Measurements from ENCODE around the gene IGF1R. TPM values are rescaled to one million over a fixed set of nuclear protein-coding genes. Genes with fewer than 3 reads are reported as not detected.

Gene IGF1R
- total RNA-seq, 5 donors from 2014 or later (not counting 1 experiment from before 2014, with no cell fraction given), result 40.3 to 97.2 (median 79.4) TPM

- H3K4me1 ChIP-seq (ENCODE audit: control insufficient read depth in 1 of 2, extremely low read depth in 1 of 2, insufficient read depth in 2 of 2, low read length in 2 of 2), result peaks cover 0 to 14% of the 10 kb centered on the region in 2 experiments
- DNase-seq, result no peak
- whole genome bisulfite sequencing (ENCODE audit: insufficient coverage), result 93% methylated on average over 10 of the region's 13 CpGs
- Mint-ChIP-seq H3K27me3 (no peaks in the 10 kb centered on the region), H3K4me3 (no peak overlapping the region), H3K36me3 (peaks cover 29% of the 10 kb centered on the region), H3K9me3 (no peaks in the 10 kb centered on the region), H3K4me1 (peaks cover 20 to 27% (median 23%) of the 10 kb centered on the region in 3 donors), H3K27ac (no peak overlapping the region)
- no peaks in the 10 kb centered on the region for H3K27me3 ChIP-seq (replicated peaks in 1 of 2; ENCODE audit: control insufficient read depth in 2 of 2, extremely low read depth in 1 of 2, insufficient read depth in 2 of 2, low read length in 1 of 2)
- no peak overlapping the region for H3K4me3 ChIP-seq (ENCODE audit: control insufficient read depth in 1 of 2, extremely low read depth in 1 of 2, low read length in 1 of 2)
- ChIA-PET POLR2A (no interaction called here), CTCF (no interaction called here)
- no peak for ATAC-seq (replicated peaks in 1 of 4)
- no peaks in the 10 kb centered on the region for H3K9me3 ChIP-seq
- H3K36me3 ChIP-seq (ENCODE audit: control insufficient read depth in 2 of 2, extremely low read depth in 1 of 2, insufficient read depth in 1 of 2, low read length in 1 of 2), result peaks cover 12 to 42% of the 10 kb centered on the region in 2 donors
- no peak overlapping the region for H3K27ac ChIP-seq (ENCODE audit: low read length)
These were observed 300.1 kb downstream of the IGF1R start for GRCh38 chr15:98948456-98948855.

- Histone ChIP-seq H3K36me3 (ENCODE audit: control insufficient read depth in 2 of 2, extremely low read depth in 1 of 2, insufficient read depth in 1 of 2, low read length in 1 of 2) (peaks cover 14 to 43% of the 10 kb centered on the region in 2 donors), H3K4me3 (ENCODE audit: control insufficient read depth in 1 of 2, extremely low read depth in 1 of 2, low read length in 1 of 2) (no peak overlapping the region), H3K9me3 (no peaks in the 10 kb centered on the region), H3K27ac (ENCODE audit: low read length) (no peak overlapping the region), H3K27me3 (replicated peaks in 1 of 2; ENCODE audit: control insufficient read depth in 2 of 2, extremely low read depth in 1 of 2, insufficient read depth in 2 of 2, low read length in 1 of 2) (peaks cover 0 to 2% of the 10 kb centered on the region in 2 experiments), H3K4me1 (ENCODE audit: control insufficient read depth in 1 of 2, extremely low read depth in 1 of 2, insufficient read depth in 2 of 2, low read length in 2 of 2) (peaks cover 0 to 19% of the 10 kb centered on the region in 2 experiments)
- Mint-ChIP-seq H3K27me3 (no peaks in the 10 kb centered on the region), H3K4me3 (no peak overlapping the region), H3K36me3 (peaks cover 29% of the 10 kb centered on the region), H3K9me3 (no peaks in the 10 kb centered on the region), H3K27ac (no peak overlapping the region), H3K4me1 (peaks cover 20 to 27% (median 23%) of the 10 kb centered on the region in 3 donors)
- CTCF ChIA-PET, result no interaction called here
- WGBS (ENCODE audit: insufficient coverage), result 82% methylated on average over 9 of the region's 11 CpGs
- no peak for DNase-seq
- no peak for ATAC-seq (replicated peaks in 1 of 4)
- POLR2A ChIA-PET, result interaction anchor here (0.6 to 0.7 kb wide), 2 partner anchors 63 to 302 kb away, joined by 4 to 6 read pairs; no protein-coding TSS in a partner anchor
These were observed 300.6 kb downstream of the IGF1R start for GRCh38 chr15:98948941-98949340.

GRCh38 chr15:98949624-98950023 is 301.3 kb downstream of the IGF1R start:
- peaks cover 14 to 38% of the 10 kb centered on the region in 2 donors for H3K36me3 ChIP-seq (ENCODE audit: control insufficient read depth in 2 of 2, extremely low read depth in 1 of 2, insufficient read depth in 1 of 2, low read length in 1 of 2)
- Mint-ChIP-seq H3K4me3 (no peak overlapping the region), H3K27me3 (no peaks in the 10 kb centered on the region), H3K27ac (no peak overlapping the region), H3K36me3 (peaks cover 29% of the 10 kb centered on the region), H3K9me3 (no peaks in the 10 kb centered on the region), H3K4me1 (peaks cover 20 to 27% (median 23%) of the 10 kb centered on the region in 3 donors)
- ChIA-PET POLR2A (interaction anchor here (0.6 to 0.7 kb wide), 2 partner anchors 63 to 303 kb away, joined by 4 to 6 read pairs; no protein-coding TSS in a partner anchor), CTCF (no interaction called here)
- no peaks in the 10 kb centered on the region for H3K9me3 ChIP-seq
- no peak for DNase-seq
- H3K4me3 ChIP-seq (ENCODE audit: control insufficient read depth in 1 of 2, extremely low read depth in 1 of 2, low read length in 1 of 2), result no peak overlapping the region
- no peak overlapping the region for H3K27ac ChIP-seq (ENCODE audit: low read length)
- 63% methylated on average over 3 of the region's 6 CpGs for WGBS (ENCODE audit: insufficient coverage)
- peaks cover 0 to 22% of the 10 kb centered on the region in 2 experiments for H3K4me1 ChIP-seq (ENCODE audit: control insufficient read depth in 1 of 2, extremely low read depth in 1 of 2, insufficient read depth in 2 of 2, low read length in 2 of 2)
- ATAC-seq (replicated peaks in 1 of 4), result no peak
- H3K27me3 ChIP-seq (replicated peaks in 1 of 2; ENCODE audit: control insufficient read depth in 2 of 2, extremely low read depth in 1 of 2, insufficient read depth in 2 of 2, low read length in 1 of 2), result peaks cover 0 to 2% of the 10 kb centered on the region in 2 experiments

GRCh38 chr15:98950248-98950647 is 301.9 kb downstream of the IGF1R start:
- Mint-ChIP-seq H3K9me3 (no peaks in the 10 kb centered on the region), H3K36me3 (peaks cover 28% of the 10 kb centered on the region)
- CTCF ChIA-PET, result no interaction called here

GRCh38 chr15:98951004-98951403 is 302.7 kb downstream of the IGF1R start:
- peaks cover 0 to 2% of the 10 kb centered on the region in 2 experiments for H3K27me3 ChIP-seq (replicated peaks in 1 of 2; ENCODE audit: control insufficient read depth in 2 of 2, extremely low read depth in 1 of 2, insufficient read depth in 2 of 2, low read length in 1 of 2)
- peaks cover 20 to 27% (median 23%) of the 10 kb centered on the region in 3 donors for H3K4me1 Mint-ChIP-seq
- ChIA-PET CTCF (no interaction called here), POLR2A (no interaction called here)
- DNase-seq (no peak), ATAC-seq (replicated peaks in 1 of 4) (no peak)
- no peaks in the 10 kb centered on the region for H3K9me3 Mint-ChIP-seq
- H3K27ac ChIP-seq (ENCODE audit: low read length), result no peak overlapping the region
- H3K27ac Mint-ChIP-seq, result no peak overlapping the region
- H3K36me3 ChIP-seq (ENCODE audit: control insufficient read depth in 2 of 2, extremely low read depth in 1 of 2, insufficient read depth in 1 of 2, low read length in 1 of 2), result peaks cover 12 to 29% of the 10 kb centered on the region in 2 donors
- WGBS (ENCODE audit: insufficient coverage), result 93% methylated on average over 7 of the region's 7 CpGs
- peaks cover 27% of the 10 kb centered on the region for H3K36me3 Mint-ChIP-seq
- H3K4me1 ChIP-seq (ENCODE audit: control insufficient read depth in 1 of 2, extremely low read depth in 1 of 2, insufficient read depth in 2 of 2, low read length in 2 of 2), result peaks cover 0 to 22% of the 10 kb centered on the region in 2 experiments
- H3K4me3 ChIP-seq (ENCODE audit: control insufficient read depth in 1 of 2, extremely low read depth in 1 of 2, low read length in 1 of 2), result no peak overlapping the region
- H3K9me3 ChIP-seq, result no peaks in the 10 kb centered on the region
- H3K27me3 Mint-ChIP-seq, result no peaks in the 10 kb centered on the region
- no peak overlapping the region for H3K4me3 Mint-ChIP-seq

More at GRCh38 chr15:98950248-98950647, 301.9 kb downstream of the IGF1R start:
- Mint-ChIP-seq H3K4me1 (peaks cover 20 to 27% (median 23%) of the 10 kb centered on the region in 3 donors), H3K27me3 (no peaks in the 10 kb centered on the region), H3K4me3 (no peak overlapping the region), H3K27ac (no peak overlapping the region)
- ATAC-seq (replicated peaks in 1 of 4), result no peak
- no peak for DNase-seq
- Histone ChIP-seq H3K4me1 (ENCODE audit: control insufficient read depth in 1 of 2, extremely low read depth in 1 of 2, insufficient read depth in 2 of 2, low read length in 2 of 2) (peaks cover 0 to 22% of the 10 kb centered on the region in 2 experiments), H3K36me3 (ENCODE audit: control insufficient read depth in 2 of 2, extremely low read depth in 1 of 2, insufficient read depth in 1 of 2, low read length in 1 of 2) (peaks cover 12 to 31% of the 10 kb centered on the region in 2 donors), H3K9me3 (no peaks in the 10 kb centered on the region), H3K27me3 (replicated peaks in 1 of 2; ENCODE audit: control insufficient read depth in 2 of 2, extremely low read depth in 1 of 2, insufficient read depth in 2 of 2, low read length in 1 of 2) (peaks cover 0 to 2% of the 10 kb centered on the region in 2 experiments), H3K4me3 (ENCODE audit: control insufficient read depth in 1 of 2, extremely low read depth in 1 of 2, low read length in 1 of 2) (no peak overlapping the region), H3K27ac (ENCODE audit: low read length) (no peak overlapping the region)
- POLR2A ChIA-PET, result no interaction called here

- Mint-ChIP-seq H3K27me3 (no peaks in the 10 kb centered on the region), H3K4me1 (peaks cover 20 to 27% (median 23%) of the 10 kb centered on the region in 3 donors), H3K27ac (peak overlapping the region; percentile 49 to 52), H3K9me3 (no peaks in the 10 kb centered on the region), H3K36me3 (peaks cover 26% of the 10 kb centered on the region), H3K4me3 (no peak overlapping the region)
- no peak for ATAC-seq (replicated peaks in 1 of 4)
- H3K27ac ChIP-seq (ENCODE audit: low read length), result no peak overlapping the region
- H3K27me3 ChIP-seq (replicated peaks in 1 of 2; ENCODE audit: control insufficient read depth in 2 of 2, extremely low read depth in 1 of 2, insufficient read depth in 2 of 2, low read length in 1 of 2), result peaks cover 0 to 2% of the 10 kb centered on the region in 2 experiments
- H3K4me1 ChIP-seq (ENCODE audit: control insufficient read depth in 1 of 2, extremely low read depth in 1 of 2, insufficient read depth in 2 of 2, low read length in 2 of 2), result peaks cover 0 to 22% of the 10 kb centered on the region in 2 experiments
- CTCF ChIA-PET, result no interaction called here
- POLR2A ChIA-PET, result interaction anchor here in 1 of 2 donors (0.5 kb wide), 1 partner anchor 431 kb away, joined by 11 read pairs; no protein-coding TSS in a partner anchor
- WGBS (ENCODE audit: insufficient coverage), result 84% methylated on average over 19 of the region's 19 CpGs
- no peak for DNase-seq
- H3K36me3 ChIP-seq (ENCODE audit: control insufficient read depth in 2 of 2, extremely low read depth in 1 of 2, insufficient read depth in 1 of 2, low read length in 1 of 2), result peaks cover 9 to 30% of the 10 kb centered on the region in 2 donors
- no peaks in the 10 kb centered on the region for H3K9me3 ChIP-seq
- no peak overlapping the region for H3K4me3 ChIP-seq (ENCODE audit: control insufficient read depth in 1 of 2, extremely low read depth in 1 of 2, low read length in 1 of 2)
These were observed 303.4 kb downstream of the IGF1R start for GRCh38 chr15:98951493-98952320.
